SK-N-SH (cell line): Measurements from ENCODE around the gene NPM1. TPM values are rescaled to one million over a fixed set of nuclear protein-coding genes. Genes with fewer than 3 reads are reported as not detected.
"Not testable (repeated sequence)": the region's sequence is repeated elsewhere in the genome, so short reads cannot be mapped to it uniquely, and the experiment has no call there.

Source experiments
- CTCF ChIA-PET: fragments of 300-600, 350-600 bp; formaldehyde crosslinking; extraction: SDS; loops from one replicate; lab custom pipeline; 2021; lab: Yijun Ruan, JAX
- POLR2A ChIA-PET: fragments of 350-600 bp; sonication (Branson Sonifier 250); formaldehyde crosslinking; extraction: SDS; loops from one replicate; lab custom pipeline; 2020; ENCODE audit warnings: antibody characterized with exemption, inconsistent platforms; lab: Yijun Ruan, JAX
- DNase-seq: peaks from one replicate; pipeline ENCODE4 v3.0.0; 2012
- H2AFZ ChIP-seq: fragments of 200-600 bp; sonication (generic); 2 replicates; pipeline ENCODE4 v1.8.1; 2016; ENCODE audit warnings: antibody characterized with exemption, mild to moderate bottlenecking, low read depth
- H3F3A ChIP-seq: fragments of 200-600 bp; sonication (generic); replicated peaks from 2 replicates; pipeline ENCODE3; 2016; ENCODE audit warnings: antibody characterized with exemption, mild to moderate bottlenecking; ENCODE audit not compliant: insufficient read depth
- H3K27ac ChIP-seq, 2 experiments: fragments of 200-500 bp in 1 of 2; fragments of 200-600 bp in 1 of 2; sonication (Bioruptor generic) in 1 of 2; sonication (generic), shearing (Covaris generic) in 1 of 2; 2 replicates each; pipeline versions ENCODE4 v1.5.1 to v1.6.1; 2014 to 2016; ENCODE audit warnings: low read depth in 2 of 2, inconsistent platforms in 1 of 2, low read length in 1 of 2, mild to moderate bottlenecking in 1 of 2, mixed read lengths in 1 of 2
- H3K27me3 ChIP-seq: fragments of 200-600 bp; sonication (generic), shearing (Covaris generic); 2 replicates; pipeline ENCODE4 v1.6.1; 2016; ENCODE audit warnings: mixed run types; ENCODE audit not compliant: insufficient read depth
- H3K36me3 ChIP-seq, 2 experiments: fragments of 200-500 bp in 1 of 2; fragments of 200-600 bp in 1 of 2; sonication (Bioruptor generic) in 1 of 2; sonication (generic) in 1 of 2; replicated peaks in 1 of 2; 2 replicates each; pipeline versions ENCODE3 to v1.5.1; 2014 to 2016; ENCODE audit warnings: low read length in 1 of 2, mild to moderate bottlenecking in 1 of 2; ENCODE audit not compliant: insufficient read depth in 2 of 2, control insufficient read depth in 1 of 2
- H3K4me1 ChIP-seq, 2 experiments: fragments of 200-500 bp in 1 of 2; fragments of 200-600 bp in 1 of 2; sonication (Bioruptor generic) in 1 of 2; sonication (generic), shearing (Covaris generic) in 1 of 2; 2 replicates each; pipeline versions ENCODE4 v1.5.1 to v1.6.1; 2014 to 2016; ENCODE audit warnings: low read depth in 1 of 2, low read length in 1 of 2, mixed run types in 1 of 2; ENCODE audit not compliant: insufficient read depth in 2 of 2, control insufficient read depth in 1 of 2
- H3K4me2 ChIP-seq: fragments of 200-600 bp; sonication (generic), shearing (Covaris generic); 2 replicates; pipeline ENCODE4 v1.6.1; 2017; ENCODE audit warnings: mixed run types
- H3K4me3 ChIP-seq, 2 experiments: fragments of 200-500 bp in 1 of 2; fragments of 200-600 bp in 1 of 2; sonication (Bioruptor generic) in 1 of 2; sonication (generic), shearing (Covaris generic) in 1 of 2; 2 replicates each; pipeline versions ENCODE4 v1.5.1 to v1.8.1; 2014 to 2016; ENCODE audit warnings: low read depth in 2 of 2, inconsistent platforms in 1 of 2, low read length in 1 of 2, mild to moderate bottlenecking in 1 of 2, mixed read lengths in 1 of 2, moderate library complexity in 1 of 2
- H3K79me2 ChIP-seq: fragments of 200-600 bp; sonication (generic); 2 replicates; pipeline ENCODE4 v1.8.1; 2017; ENCODE audit warnings: mild to moderate bottlenecking; ENCODE audit not compliant: insufficient read depth
- H3K9ac ChIP-seq: fragments of 200-600 bp; sonication (generic); 2 replicates; pipeline ENCODE4 v1.6.1; 2017; ENCODE audit warnings: mixed run types
- H3K9me2 ChIP-seq: fragments of 200-600 bp; sonication (generic); 2 replicates; pipeline ENCODE4 v1.6.1; 2017; ENCODE audit warnings: mixed run types
- H3K9me3 ChIP-seq: fragments of 200-600 bp; sonication (generic); 2 replicates; pipeline ENCODE4 v1.6.1; 2017; ENCODE audit warnings: mixed run types, mild to moderate bottlenecking, moderate library complexity
- H4K20me1 ChIP-seq: fragments of 200-600 bp; sonication (generic); 2 replicates; pipeline ENCODE4 v1.6.1; 2017; ENCODE audit warnings: mild to moderate bottlenecking, mixed run types; ENCODE audit not compliant: insufficient read depth
- EP300 ChIP-seq, 2 experiments: IDR thresholded peaks; 2 replicates each; pipeline versions ENCODE4 v1.4.0 to v1.6.1; 2012; ENCODE audit warnings: borderline replicate concordance in 1 of 2, low read depth in 1 of 2, low read length in 1 of 2
- FOXJ3 ChIP-seq: sonication (generic); formaldehyde crosslinking; IDR thresholded peaks from 2 replicates; pipeline ENCODE4 v1.5.1; 2020; ENCODE audit warnings: mild to moderate bottlenecking, missing genetic modification reagents
- GATA2 ChIP-seq: sonication (generic); formaldehyde crosslinking; IDR thresholded peaks from 2 replicates; pipeline ENCODE4 v1.5.0; 2020; ENCODE audit warnings: mild to moderate bottlenecking, missing genetic modification reagents
- NFIC ChIP-seq: IDR thresholded peaks from 2 replicates; pipeline ENCODE4 v1.4.0; 2012; ENCODE audit warnings: borderline replicate concordance
- REST ChIP-seq: IDR thresholded peaks from 2 replicates; pipeline ENCODE4 v1.6.1; 2012; ENCODE audit warnings: mild to moderate bottlenecking, low read depth, low read length, moderate library complexity
- WGBS: methylation state at CpG from one replicate; pipeline ENCODE4 v1.1.6; 2017; ENCODE audit warnings: low lambda C conversion rate; 5-methylcytosine and 5-hydroxymethylcytosine counted together
- polyA plus RNA-seq, 3 experiments: library from polyadenylated mRNA; depleted of rRNA; stranded (reverse); fragments of >200 nt; gene quantifications; 2 replicates each; pipeline ENCODE4 v1.2.3, GENCODE V29; 2012

The NPM1 gene
- polyA plus RNA-seq, 1 of the 3 experiments (the other 2 are of a cell fraction): 4,764 TPM

DNA sequence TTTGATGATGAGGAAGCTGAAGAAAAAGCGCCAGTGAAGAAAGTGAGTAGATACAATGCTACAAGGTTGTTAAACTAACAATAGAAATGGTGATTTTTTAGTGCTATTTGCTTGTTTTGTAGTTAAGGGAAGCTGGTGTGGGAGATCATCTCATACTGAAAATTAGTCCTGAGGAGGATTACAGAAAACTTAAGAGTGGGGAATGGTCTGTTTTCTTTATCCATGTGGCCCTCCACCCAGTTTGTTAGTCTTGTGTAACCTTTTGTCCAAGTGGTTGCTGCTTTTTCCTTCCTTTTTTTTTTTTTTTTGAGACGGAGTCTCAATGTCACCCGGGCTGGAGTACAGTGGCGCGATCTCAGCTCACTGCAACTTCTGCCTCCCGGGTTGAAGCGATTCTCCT lies 12.5 kb downstream of the NPM1 start:
- Histone ChIP-seq H3K36me3 (peaks cover 47 to 72% of the 10 kb centered on the region in 2 experiments), H3K9ac (no peak overlapping the region), H3K4me2 (no peak overlapping the region), H3F3A (peaks cover 42% of the 10 kb centered on the region), H3K4me1 (no peaks in the 10 kb centered on the region; a peak in 1 of 4 replicates), H3K4me3 (no peak overlapping the region), H2AFZ (no peak overlapping the region), H3K27me3 (no peaks in the 10 kb centered on the region), H4K20me1 (peaks cover 74% of the 10 kb centered on the region), H3K9me2 (no peaks in the 10 kb centered on the region), H3K27ac (no peak overlapping the region), H3K79me2 (peaks cover 75% of the 10 kb centered on the region), H3K9me3 (no peaks in the 10 kb centered on the region)
- WGBS: over 99% methylated on average over 7 of the region's 7 CpGs
- ChIA-PET POLR2A (interaction anchor here (0.6 kb wide), 2 partner anchors 11 to 57 kb away, joined by 3 read pairs; no protein-coding TSS in a partner anchor), CTCF (interaction anchor here (1.7 kb wide), 1 partner anchor 18 kb away, joined by 5 read pairs; no protein-coding TSS in a partner anchor)
- no peak for TF ChIP-seq REST
- TF ChIP-seq FOXJ3: no peak
- no peak for DNase-seq

DNA sequence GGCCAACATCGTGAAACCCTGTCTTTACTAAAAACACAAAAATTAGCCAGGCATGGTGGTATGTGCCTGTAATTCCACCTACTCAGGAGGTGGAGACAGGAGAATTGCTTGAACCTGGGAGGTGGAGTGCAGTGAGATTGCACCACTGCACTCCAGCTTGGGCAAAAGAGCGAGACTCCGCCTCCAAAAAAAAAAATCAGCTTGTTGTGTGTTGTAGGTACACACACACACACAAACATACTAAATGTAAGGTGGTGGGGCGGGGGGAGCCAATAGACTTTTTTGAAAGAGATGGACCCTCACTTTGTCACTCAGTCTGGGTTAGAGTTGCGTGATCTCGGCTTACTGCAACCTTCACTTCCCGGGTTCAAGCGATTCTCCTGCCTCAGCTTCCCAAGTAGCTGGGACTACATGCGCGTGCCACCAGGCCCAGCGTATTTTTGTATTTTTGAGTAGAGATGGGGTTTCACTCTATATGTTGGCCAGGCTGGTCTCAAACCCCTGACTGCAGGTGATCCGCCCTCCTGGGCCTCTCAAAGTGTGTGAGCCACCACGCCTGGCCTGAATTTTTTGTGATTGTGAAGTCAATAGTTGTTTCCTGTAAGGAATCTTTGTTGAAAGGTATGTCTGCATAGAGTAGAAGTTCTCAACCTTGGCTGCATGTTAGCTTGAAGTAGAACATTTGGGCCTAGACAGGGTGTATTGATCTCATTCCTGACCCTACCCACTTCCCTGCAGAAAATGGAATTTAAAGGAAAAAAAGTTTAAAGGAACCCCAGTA lies 13.7 kb downstream of the NPM1 start:
- H4K20me1 ChIP-seq: peaks cover 74% of the 10 kb centered on the region
- no peak overlapping the region for H3K27ac ChIP-seq
- POLR2A ChIA-PET: no interaction called here

GRCh38 chr5:171402751-171403150 lies 15.1 kb downstream of the NPM1 start:
- Histone ChIP-seq H4K20me1 (peaks cover 74% of the 10 kb centered on the region), H3F3A (peaks cover 51% of the 10 kb centered on the region), H3K79me2 (peaks cover 75% of the 10 kb centered on the region), H3K36me3 (peaks cover 61 to 72% of the 10 kb centered on the region in 2 experiments)
- H3K27ac ChIP-seq, DNase-seq, H3K4me3 ChIP-seq, H3K27me3 ChIP-seq, H3K9ac ChIP-seq, H3K4me1 ChIP-seq, H3K9me2 ChIP-seq, H3K9me3 ChIP-seq, POLR2A ChIA-PET, H3K4me2 ChIP-seq, CTCF ChIA-PET, H2AFZ ChIP-seq: not testable (repeated sequence)

More for the DNA sequence above, 13.7 kb downstream of the NPM1 start:
- H2AFZ ChIP-seq: no peak overlapping the region
- H3K27me3 ChIP-seq: no peaks in the 10 kb centered on the region
- peaks cover 53 to 72% of the 10 kb centered on the region in 2 experiments for H3K36me3 ChIP-seq
- H3K9me3 ChIP-seq: no peaks in the 10 kb centered on the region
- DNase-seq: no peak
- no peaks in the 10 kb centered on the region for H3K9me2 ChIP-seq
- H3K79me2 ChIP-seq: peaks cover 75% of the 10 kb centered on the region
- 96% methylated on average over 13 of the region's 13 CpGs for WGBS
- H3K4me2 ChIP-seq: no peak overlapping the region
- H3K9ac ChIP-seq: no peak overlapping the region
- CTCF ChIA-PET: interaction anchor here (0.8 to 1.7 kb wide), 3 partner anchors 17 to 59 kb away, joined by 3 to 5 read pairs (median 4); no protein-coding TSS in a partner anchor
- H3K4me3 ChIP-seq: no peak overlapping the region
- TF ChIP-seq NFIC (no peak), EP300 (IDR thresholded peaks at IDR 0.05; ENCODE audit: borderline replicate concordance in 1 of 2, low read depth in 1 of 2, low read length in 1 of 2) (no peak), GATA2 (CRISPR knock-in tag) (no peak), REST (no peak)
- H3F3A ChIP-seq: peaks cover 48% of the 10 kb centered on the region
- no peaks in the 10 kb centered on the region; a peak in 2 of 4 replicates for H3K4me1 ChIP-seq
